ENCODE results near the gene OAS2.

Gene OAS2

DNA sequence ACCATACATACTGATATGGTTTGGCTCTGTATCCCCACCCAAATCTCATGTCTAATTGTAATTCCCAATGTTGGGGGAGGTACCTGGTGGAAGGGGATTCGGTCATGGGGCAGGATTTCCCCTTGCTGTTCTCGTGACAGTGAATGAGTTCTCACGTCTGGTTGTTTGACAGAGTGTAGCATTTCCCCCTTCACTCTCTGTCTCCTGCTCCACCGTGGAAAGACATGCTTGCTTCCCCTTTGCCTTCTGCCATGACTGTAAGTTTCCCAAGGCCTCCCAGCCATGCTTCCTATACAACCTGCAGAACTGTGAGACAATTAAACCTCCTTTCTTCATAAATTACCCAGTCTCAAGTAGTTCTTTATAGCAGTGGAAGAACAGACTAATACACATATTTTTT is 49.4 kb downstream of the OAS2 start:
- Histone ChIP-seq H3K27ac (ENCODE audit: low read length) (no peak overlapping the region), H3K4me3 (ENCODE audit: low read depth in 1 of 2, low read length in 2 of 2) (no peak overlapping the region), H3K36me3 (ENCODE audit: control insufficient read depth in 1 of 2, insufficient read depth in 2 of 2, low read length in 2 of 2) (no peaks in the 10 kb centered on the region), H3K4me1 (ENCODE audit: control insufficient read depth in 1 of 2, insufficient read depth in 2 of 2, low read length in 2 of 2) (no peaks in the 10 kb centered on the region), H3K27me3 (ENCODE audit: low read depth, low read length) (no peaks in the 10 kb centered on the region), H3K9me3 (ENCODE audit: control insufficient read depth in 1 of 2, low read length in 2 of 2) (no peaks in the 10 kb centered on the region)

DNA sequence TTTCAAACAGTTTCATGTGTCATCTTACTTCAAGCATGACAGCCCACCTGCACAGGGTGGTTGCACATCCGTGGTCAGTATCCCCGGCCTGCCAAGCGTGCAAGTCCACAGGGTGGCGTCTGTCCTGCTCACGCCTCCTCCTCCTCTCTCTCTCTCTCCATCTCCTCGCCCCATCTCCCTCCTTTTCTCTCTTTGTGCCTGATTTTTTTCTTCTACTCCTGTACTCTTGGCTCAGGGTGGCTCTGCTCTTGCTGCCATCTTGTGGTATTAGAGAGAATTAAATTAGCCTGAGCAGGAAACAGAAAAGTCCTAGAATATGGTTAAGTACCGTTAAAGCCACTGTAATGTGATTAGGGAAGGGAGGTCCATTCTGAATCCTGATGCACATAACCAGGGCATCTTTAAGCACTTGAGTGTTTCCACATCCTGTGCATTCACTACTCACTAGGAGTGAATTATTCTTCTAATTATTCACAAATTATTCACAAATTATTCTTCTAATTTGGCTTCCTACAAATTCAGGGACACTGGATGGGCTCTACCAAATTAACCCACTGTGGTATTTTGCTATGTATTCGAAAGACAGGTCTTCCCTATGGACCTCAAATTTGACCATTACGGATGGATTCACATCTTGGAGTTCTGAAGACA is 52.7 kb downstream of the OAS2 start:
- Histone ChIP-seq H3K4me1 (ENCODE audit: control insufficient read depth in 1 of 2, insufficient read depth in 2 of 2, low read length in 2 of 2) (no peaks in the 10 kb centered on the region), H3K36me3 (ENCODE audit: control insufficient read depth in 1 of 2, insufficient read depth in 2 of 2, low read length in 2 of 2) (no peaks in the 10 kb centered on the region), H3K27ac (ENCODE audit: low read length) (no peak overlapping the region), H3K27me3 (ENCODE audit: low read depth, low read length) (no peaks in the 10 kb centered on the region), H3K9me3 (ENCODE audit: control insufficient read depth in 1 of 2, low read length in 2 of 2) (no peaks in the 10 kb centered on the region), H3K4me3 (ENCODE audit: low read depth in 1 of 2, low read length in 2 of 2) (no peak overlapping the region)

DNA sequence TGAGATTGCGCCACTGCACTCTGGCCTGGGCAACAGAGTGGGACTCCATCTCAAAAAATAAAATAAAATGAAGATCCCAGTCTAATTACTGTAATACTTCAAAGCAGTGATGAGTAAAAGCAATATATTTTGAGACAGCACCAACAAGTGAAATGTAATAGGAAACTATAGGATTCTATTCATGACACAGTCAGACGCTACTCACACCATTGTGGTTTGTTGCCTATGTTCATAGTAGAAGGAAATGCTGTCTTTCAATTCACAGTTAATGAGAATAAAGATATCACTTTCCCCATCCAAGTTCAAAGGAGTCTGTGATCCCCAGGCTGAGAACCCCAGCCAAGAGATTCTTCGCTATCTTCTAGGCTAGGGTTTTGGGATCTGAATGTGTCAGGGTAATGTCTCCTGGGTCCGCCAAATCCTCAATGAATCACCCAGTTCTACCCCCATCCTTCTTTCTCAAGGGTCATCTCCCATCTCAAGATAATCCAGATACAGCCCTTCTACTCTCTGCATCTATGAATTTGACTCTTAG is 61.7 kb downstream of the OAS2 start:
- no peak overlapping the region for H3K27ac ChIP-seq (ENCODE audit: low read length)
- H3K36me3 ChIP-seq (ENCODE audit: control insufficient read depth in 1 of 2, insufficient read depth in 2 of 2, low read length in 2 of 2) = no peaks in the 10 kb centered on the region
- H3K4me3 ChIP-seq (ENCODE audit: low read depth in 1 of 2, low read length in 2 of 2) = no peak overlapping the region
- no peaks in the 10 kb centered on the region for H3K9me3 ChIP-seq (ENCODE audit: control insufficient read depth in 1 of 2, low read length in 2 of 2)
- no peaks in the 10 kb centered on the region for H3K27me3 ChIP-seq (ENCODE audit: low read depth, low read length)
- no peaks in the 10 kb centered on the region for H3K4me1 ChIP-seq (ENCODE audit: control insufficient read depth in 1 of 2, insufficient read depth in 2 of 2, low read length in 2 of 2)

DNA sequence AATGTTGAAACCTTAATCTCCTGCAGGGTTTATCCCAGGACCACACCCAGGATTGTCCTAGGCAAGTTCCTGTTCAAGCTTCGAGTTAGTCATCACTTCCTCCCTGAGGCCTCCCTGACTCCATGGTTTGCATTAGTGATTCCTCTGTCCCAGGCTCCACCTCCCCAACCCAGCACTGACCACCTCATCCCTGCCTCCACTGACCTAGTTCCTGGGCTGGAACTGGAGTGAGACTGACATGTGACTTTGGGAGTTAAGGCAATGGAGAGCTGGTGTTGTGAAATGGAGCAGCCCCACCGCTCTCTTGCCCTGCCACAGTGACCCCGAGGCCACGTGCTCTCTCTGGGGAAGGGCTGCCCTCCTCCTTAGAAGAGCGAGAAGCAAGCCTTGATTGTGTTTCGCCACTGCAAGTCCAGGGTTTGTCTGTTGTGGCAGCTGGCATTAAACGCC is 62.4 kb downstream of the OAS2 start:
- Histone ChIP-seq H3K27me3 (ENCODE audit: low read depth, low read length) (no peaks in the 10 kb centered on the region), H3K4me3 (ENCODE audit: low read depth in 1 of 2, low read length in 2 of 2) (no peak overlapping the region), H3K36me3 (ENCODE audit: control insufficient read depth in 1 of 2, insufficient read depth in 2 of 2, low read length in 2 of 2) (no peaks in the 10 kb centered on the region), H3K4me1 (ENCODE audit: control insufficient read depth in 1 of 2, insufficient read depth in 2 of 2, low read length in 2 of 2) (no peaks in the 10 kb centered on the region), H3K27ac (ENCODE audit: low read length) (no peak overlapping the region), H3K9me3 (ENCODE audit: control insufficient read depth in 1 of 2, low read length in 2 of 2) (no peaks in the 10 kb centered on the region)

DNA sequence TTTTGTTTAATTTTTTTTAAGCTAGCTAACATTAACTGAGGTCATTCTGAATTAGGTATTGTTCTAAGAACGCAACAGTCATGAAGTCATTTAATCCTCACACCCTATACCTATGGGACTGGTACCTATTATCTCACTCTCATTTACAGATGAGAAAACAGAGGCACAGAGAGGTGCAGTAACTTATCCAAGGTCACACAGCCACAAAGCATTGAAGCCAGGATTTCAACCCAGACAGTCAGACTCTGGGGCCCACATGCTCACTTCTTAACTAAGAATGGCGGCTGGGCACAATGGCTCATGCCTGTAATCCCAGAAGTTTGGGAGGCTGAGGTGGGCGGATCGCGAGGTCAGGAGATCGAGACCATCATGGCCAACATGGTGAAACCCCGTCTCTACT is 63.2 kb downstream of the OAS2 start:
- Histone ChIP-seq H3K9me3 (ENCODE audit: control insufficient read depth in 1 of 2, low read length in 2 of 2) (no peaks in the 10 kb centered on the region), H3K4me1 (ENCODE audit: control insufficient read depth in 1 of 2, insufficient read depth in 2 of 2, low read length in 2 of 2) (no peaks in the 10 kb centered on the region), H3K36me3 (ENCODE audit: control insufficient read depth in 1 of 2, insufficient read depth in 2 of 2, low read length in 2 of 2) (no peaks in the 10 kb centered on the region), H3K4me3 (ENCODE audit: low read depth in 1 of 2, low read length in 2 of 2) (no peak overlapping the region), H3K27me3 (ENCODE audit: low read depth, low read length) (no peaks in the 10 kb centered on the region), H3K27ac (ENCODE audit: low read length) (no peak overlapping the region)

DNA sequence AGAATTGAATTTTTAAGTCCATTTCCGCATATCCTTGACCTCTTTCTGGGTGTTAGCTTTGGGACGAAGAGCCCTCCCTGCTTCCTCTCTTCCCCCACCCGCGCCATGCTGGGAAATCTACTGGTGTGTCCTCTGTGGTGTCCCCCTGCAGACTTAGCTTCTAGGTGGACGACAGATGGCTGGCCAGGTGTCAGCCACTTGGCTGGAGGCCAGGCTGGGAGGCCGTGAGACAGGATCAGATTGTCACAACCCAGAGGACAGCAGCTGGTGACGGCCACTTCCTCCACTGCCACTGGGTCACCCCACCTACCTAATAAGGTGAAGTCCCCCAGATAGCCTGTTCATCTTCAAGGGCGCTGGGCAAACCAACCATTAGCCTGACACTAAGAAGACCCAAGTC is 64.9 kb downstream of the OAS2 start:
- Histone ChIP-seq H3K36me3 (ENCODE audit: control insufficient read depth in 1 of 2, insufficient read depth in 2 of 2, low read length in 2 of 2) (no peaks in the 10 kb centered on the region), H3K4me3 (ENCODE audit: low read depth in 1 of 2, low read length in 2 of 2) (no peak overlapping the region), H3K27ac (ENCODE audit: low read length) (no peak overlapping the region), H3K27me3 (ENCODE audit: low read depth, low read length) (no peaks in the 10 kb centered on the region), H3K4me1 (ENCODE audit: control insufficient read depth in 1 of 2, insufficient read depth in 2 of 2, low read length in 2 of 2) (no peaks in the 10 kb centered on the region), H3K9me3 (ENCODE audit: control insufficient read depth in 1 of 2, low read length in 2 of 2) (no peaks in the 10 kb centered on the region)

DNA sequence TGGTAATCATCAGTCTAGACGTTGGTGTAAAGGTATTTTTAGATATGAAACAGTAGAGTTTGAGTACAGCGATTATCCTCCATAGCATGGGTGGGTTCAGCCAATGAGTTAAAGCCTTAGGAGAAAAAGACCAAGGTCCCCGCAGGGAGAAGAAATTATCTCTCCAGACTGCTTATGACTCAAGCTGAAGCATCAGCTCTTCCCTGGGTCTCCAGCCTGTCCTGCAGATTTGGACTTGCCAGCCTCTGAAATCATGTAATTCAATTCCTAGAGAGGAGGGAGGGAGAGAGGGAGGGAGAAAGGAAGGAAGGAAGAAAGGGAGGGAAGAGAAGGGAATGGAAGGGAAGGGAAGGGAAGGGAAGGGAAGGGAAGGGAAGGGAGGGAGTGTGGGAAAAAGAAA is 66.2 kb downstream of the OAS2 start:
- Histone ChIP-seq H3K4me3 (ENCODE audit: low read depth in 1 of 2, low read length in 2 of 2) (no peak overlapping the region), H3K36me3 (ENCODE audit: control insufficient read depth in 1 of 2, insufficient read depth in 2 of 2, low read length in 2 of 2) (no peaks in the 10 kb centered on the region), H3K27ac (ENCODE audit: low read length) (no peak overlapping the region), H3K9me3 (ENCODE audit: control insufficient read depth in 1 of 2, low read length in 2 of 2) (no peaks in the 10 kb centered on the region), H3K4me1 (ENCODE audit: control insufficient read depth in 1 of 2, insufficient read depth in 2 of 2, low read length in 2 of 2) (no peaks in the 10 kb centered on the region), H3K27me3 (ENCODE audit: low read depth, low read length) (no peaks in the 10 kb centered on the region)

DNA sequence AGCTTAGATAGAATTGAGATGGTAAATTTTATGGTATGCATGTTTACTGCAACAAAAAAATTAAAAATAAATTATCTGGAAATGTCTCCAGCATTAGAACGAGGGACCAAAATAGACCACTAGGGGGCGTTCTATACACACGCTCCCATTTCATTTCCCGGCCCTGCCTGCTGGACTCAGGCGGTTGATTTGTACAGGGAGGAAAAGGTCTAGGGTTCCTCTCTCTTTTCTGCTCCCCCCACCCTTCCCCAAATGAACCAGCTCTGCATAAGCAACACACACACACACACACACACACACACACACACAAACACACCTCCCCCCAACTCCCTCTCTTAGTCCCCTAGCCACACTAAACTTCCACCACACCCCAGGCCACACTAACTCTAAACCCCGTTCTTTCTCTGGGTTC is 70.4 kb downstream of the OAS2 start:
- Histone ChIP-seq H3K36me3 (ENCODE audit: control insufficient read depth in 1 of 2, insufficient read depth in 2 of 2, low read length in 2 of 2) (no peaks in the 10 kb centered on the region), H3K27ac (ENCODE audit: low read length) (no peak overlapping the region), H3K4me1 (ENCODE audit: control insufficient read depth in 1 of 2, insufficient read depth in 2 of 2, low read length in 2 of 2) (no peaks in the 10 kb centered on the region), H3K4me3 (ENCODE audit: low read depth in 1 of 2, low read length in 2 of 2) (no peak overlapping the region), H3K27me3 (ENCODE audit: low read depth, low read length) (no peaks in the 10 kb centered on the region), H3K9me3 (ENCODE audit: control insufficient read depth in 1 of 2, low read length in 2 of 2) (no peaks in the 10 kb centered on the region)

DNA sequence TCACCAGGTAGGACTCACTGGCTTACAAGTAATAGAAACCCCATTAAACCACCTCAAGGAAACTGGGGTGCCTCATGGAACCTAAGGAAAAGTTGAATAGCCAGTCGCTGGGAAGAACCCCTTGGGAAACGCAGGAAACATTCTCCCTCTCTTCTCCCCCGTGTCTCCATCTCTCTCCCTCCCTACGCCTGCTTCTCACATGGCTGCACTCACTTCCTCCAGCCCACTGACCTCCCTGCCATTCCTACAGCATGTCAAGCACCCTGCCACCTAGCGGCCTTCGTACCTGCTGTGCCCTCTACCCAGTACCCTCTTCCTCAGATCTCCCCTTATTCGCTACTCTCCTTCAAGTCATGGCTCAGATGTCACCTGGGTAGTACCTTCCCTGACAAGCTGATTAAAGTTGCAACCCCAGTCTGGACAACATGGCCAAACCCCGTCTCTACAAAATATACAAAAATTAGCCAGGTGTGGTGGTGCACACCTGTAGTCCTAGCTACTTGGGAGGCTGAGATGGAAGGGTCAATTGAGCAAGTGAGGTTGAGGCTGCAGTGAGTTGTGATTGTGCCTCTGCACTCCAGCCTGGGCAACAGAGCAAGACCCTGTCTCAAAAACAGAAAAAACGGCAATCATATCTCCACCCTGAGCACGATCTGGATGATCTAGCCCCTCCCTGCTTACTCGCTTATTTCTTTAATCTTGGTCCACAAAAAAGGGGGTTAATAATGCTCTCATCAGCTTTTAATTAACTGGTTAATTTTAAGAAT is 71.8 kb downstream of the OAS2 start:
- Histone ChIP-seq H3K9me3 (ENCODE audit: control insufficient read depth in 1 of 2, low read length in 2 of 2) (no peaks in the 10 kb centered on the region), H3K4me1 (ENCODE audit: control insufficient read depth in 1 of 2, insufficient read depth in 2 of 2, low read length in 2 of 2) (no peaks in the 10 kb centered on the region), H3K27me3 (ENCODE audit: low read depth, low read length) (no peaks in the 10 kb centered on the region), H3K4me3 (ENCODE audit: low read depth in 1 of 2, low read length in 2 of 2) (no peak overlapping the region), H3K36me3 (ENCODE audit: control insufficient read depth in 1 of 2, insufficient read depth in 2 of 2, low read length in 2 of 2) (no peaks in the 10 kb centered on the region), H3K27ac (ENCODE audit: low read length) (no peak overlapping the region)

DNA sequence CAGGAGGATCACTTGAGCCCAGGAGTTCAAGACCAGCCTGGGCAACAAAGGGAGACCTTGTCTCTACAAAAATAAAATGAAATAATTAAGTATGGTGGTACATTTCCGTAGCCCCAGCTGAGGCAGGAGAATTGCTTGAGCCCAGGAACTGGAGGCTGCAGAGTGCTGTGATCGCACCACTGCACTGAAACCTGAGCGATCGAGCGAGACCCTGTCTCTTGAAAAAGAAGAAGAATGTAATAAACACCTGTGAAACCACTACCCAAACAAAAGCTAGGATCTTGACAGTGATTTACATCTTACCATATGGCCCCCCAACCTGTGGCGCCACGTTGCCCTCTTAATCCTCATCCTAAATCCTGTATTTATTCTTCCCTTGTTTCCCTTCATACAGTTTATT is 72.5 kb downstream of the OAS2 start:
- no peak overlapping the region for H3K4me3 ChIP-seq (ENCODE audit: low read depth in 1 of 2, low read length in 2 of 2)
- H3K4me1 ChIP-seq (ENCODE audit: control insufficient read depth in 1 of 2, insufficient read depth in 2 of 2, low read length in 2 of 2) = no peaks in the 10 kb centered on the region
- H3K27me3 ChIP-seq (ENCODE audit: low read depth, low read length) = peaks cover under 1% of the 10 kb centered on the region
- H3K27ac ChIP-seq (ENCODE audit: low read length) = no peak overlapping the region
- H3K9me3 ChIP-seq (ENCODE audit: control insufficient read depth in 1 of 2, low read length in 2 of 2) = no peaks in the 10 kb centered on the region
- H3K36me3 ChIP-seq (ENCODE audit: control insufficient read depth in 1 of 2, insufficient read depth in 2 of 2, low read length in 2 of 2) = no peaks in the 10 kb centered on the region

DNA sequence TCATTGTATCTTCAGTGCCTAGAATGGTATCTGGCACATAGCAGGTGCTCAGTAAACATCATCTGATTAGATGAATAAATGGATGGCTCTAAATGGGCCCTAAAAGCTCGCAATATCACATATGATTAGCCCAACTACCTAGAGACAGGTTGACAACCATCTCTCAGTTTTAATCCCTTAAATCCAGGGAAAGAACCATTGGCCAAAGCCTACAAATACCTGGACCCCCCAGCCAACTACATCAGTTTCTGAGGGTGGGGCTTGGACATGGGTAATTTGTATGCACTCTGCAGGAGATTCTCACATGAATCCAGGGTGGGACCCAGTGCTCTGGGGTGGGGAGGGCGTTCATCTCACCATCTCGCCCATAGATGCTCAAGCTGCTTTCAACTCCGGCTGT is 73.4 kb downstream of the OAS2 start:
- H3K9me3 ChIP-seq (ENCODE audit: control insufficient read depth in 1 of 2, low read length in 2 of 2) = no peaks in the 10 kb centered on the region
- H3K4me1 ChIP-seq (ENCODE audit: control insufficient read depth in 1 of 2, insufficient read depth in 2 of 2, low read length in 2 of 2) = peaks cover 0 to 3% of the 10 kb centered on the region in 2 donors
- H3K36me3 ChIP-seq (ENCODE audit: control insufficient read depth in 1 of 2, insufficient read depth in 2 of 2, low read length in 2 of 2) = no peaks in the 10 kb centered on the region
- H3K27ac ChIP-seq (ENCODE audit: low read length) = no peak overlapping the region
- H3K27me3 ChIP-seq (ENCODE audit: low read depth, low read length) = peaks cover 8% of the 10 kb centered on the region
- H3K4me3 ChIP-seq (ENCODE audit: low read depth in 1 of 2, low read length in 2 of 2) = no peak overlapping the region

All from muscle layer of duodenum (tissue), 2 donors.